OCI-LY3 (cell line): ENCODE data around the gene SIK3.

Experiments used
- EZH2phosphoT487 ChIP-seq: fragments of 200-600 bp; shearing (Covaris generic); IDR thresholded peaks from 2 replicates; pipeline ENCODE4 v1.6.1; 2018; ENCODE audit warnings: antibody characterized with exemption, mixed run types, low read depth
- TF ChIP-seq, protein P1 (sequence below): fragments of 200-600, 300-600 bp; sonication (generic); IDR thresholded peaks from 2 replicates; pipeline ENCODE4 v1.5.1; 2014; ENCODE audit warnings: antibody characterized with exemption, low read length, low read depth

DNA sequence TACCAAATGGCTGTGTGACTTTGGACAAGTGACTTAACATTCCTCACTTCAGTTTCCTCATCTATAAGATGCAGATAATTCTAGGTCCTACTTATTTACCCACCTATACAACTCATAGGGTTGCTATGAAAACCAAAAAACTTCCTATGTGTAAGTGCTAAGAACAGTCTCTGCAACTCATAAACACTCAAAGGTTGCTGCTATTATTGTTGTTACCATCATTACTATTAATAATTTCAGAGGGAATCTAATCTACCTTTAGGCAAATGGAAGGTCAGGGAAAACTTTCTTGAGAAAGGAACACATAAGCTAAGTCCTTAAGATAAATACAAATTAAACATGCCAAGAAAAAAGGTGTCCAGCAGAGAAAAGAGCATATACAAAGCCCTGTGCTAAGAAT lies 40.5 kb downstream of the SIK3 start:
- TF ChIP-seq, protein P1, sequence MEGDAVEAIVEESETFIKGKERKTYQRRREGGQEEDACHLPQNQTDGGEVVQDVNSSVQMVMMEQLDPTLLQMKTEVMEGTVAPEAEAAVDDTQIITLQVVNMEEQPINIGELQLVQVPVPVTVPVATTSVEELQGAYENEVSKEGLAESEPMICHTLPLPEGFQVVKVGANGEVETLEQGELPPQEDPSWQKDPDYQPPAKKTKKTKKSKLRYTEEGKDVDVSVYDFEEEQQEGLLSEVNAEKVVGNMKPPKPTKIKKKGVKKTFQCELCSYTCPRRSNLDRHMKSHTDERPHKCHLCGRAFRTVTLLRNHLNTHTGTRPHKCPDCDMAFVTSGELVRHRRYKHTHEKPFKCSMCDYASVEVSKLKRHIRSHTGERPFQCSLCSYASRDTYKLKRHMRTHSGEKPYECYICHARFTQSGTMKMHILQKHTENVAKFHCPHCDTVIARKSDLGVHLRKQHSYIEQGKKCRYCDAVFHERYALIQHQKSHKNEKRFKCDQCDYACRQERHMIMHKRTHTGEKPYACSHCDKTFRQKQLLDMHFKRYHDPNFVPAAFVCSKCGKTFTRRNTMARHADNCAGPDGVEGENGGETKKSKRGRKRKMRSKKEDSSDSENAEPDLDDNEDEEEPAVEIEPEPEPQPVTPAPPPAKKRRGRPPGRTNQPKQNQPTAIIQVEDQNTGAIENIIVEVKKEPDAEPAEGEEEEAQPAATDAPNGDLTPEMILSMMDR: no peak
- TF ChIP-seq EZH2phosphoT487: no peak
